PFSK-1 (cell line): ENCODE data around the gene RNASE8.

Source experiments
- POLR2AphosphoS5 ChIP-seq: IDR thresholded peaks from 2 replicates; pipeline ENCODE4 v1.6.1; 2012; ENCODE audit warnings: low read depth, mild to moderate bottlenecking, control low read depth, low read length, moderate library complexity
- SIN3A ChIP-seq: IDR thresholded peaks from 2 replicates; pipeline ENCODE4 v1.6.1; 2012; ENCODE audit warnings: mild to moderate bottlenecking, low read length, moderate library complexity, borderline replicate concordance; ENCODE audit not compliant: insufficient read depth
- TF ChIP-seq, protein P1 (sequence below), 2 experiments: IDR thresholded peaks; 2 replicates each; pipeline versions ENCODE4 v1.6.1 to v1.8.0; 2011 to 2012; ENCODE audit warnings: low read depth in 2 of 2, low read length in 2 of 2, control low read depth in 1 of 2, inconsistent platforms in 1 of 2, mild to moderate bottlenecking in 1 of 2, moderate library complexity in 1 of 2; ENCODE audit not compliant: insufficient read depth in 1 of 2

- TF ChIP-seq POLR2AphosphoS5, result no peak
- TF ChIP-seq, protein P1, sequence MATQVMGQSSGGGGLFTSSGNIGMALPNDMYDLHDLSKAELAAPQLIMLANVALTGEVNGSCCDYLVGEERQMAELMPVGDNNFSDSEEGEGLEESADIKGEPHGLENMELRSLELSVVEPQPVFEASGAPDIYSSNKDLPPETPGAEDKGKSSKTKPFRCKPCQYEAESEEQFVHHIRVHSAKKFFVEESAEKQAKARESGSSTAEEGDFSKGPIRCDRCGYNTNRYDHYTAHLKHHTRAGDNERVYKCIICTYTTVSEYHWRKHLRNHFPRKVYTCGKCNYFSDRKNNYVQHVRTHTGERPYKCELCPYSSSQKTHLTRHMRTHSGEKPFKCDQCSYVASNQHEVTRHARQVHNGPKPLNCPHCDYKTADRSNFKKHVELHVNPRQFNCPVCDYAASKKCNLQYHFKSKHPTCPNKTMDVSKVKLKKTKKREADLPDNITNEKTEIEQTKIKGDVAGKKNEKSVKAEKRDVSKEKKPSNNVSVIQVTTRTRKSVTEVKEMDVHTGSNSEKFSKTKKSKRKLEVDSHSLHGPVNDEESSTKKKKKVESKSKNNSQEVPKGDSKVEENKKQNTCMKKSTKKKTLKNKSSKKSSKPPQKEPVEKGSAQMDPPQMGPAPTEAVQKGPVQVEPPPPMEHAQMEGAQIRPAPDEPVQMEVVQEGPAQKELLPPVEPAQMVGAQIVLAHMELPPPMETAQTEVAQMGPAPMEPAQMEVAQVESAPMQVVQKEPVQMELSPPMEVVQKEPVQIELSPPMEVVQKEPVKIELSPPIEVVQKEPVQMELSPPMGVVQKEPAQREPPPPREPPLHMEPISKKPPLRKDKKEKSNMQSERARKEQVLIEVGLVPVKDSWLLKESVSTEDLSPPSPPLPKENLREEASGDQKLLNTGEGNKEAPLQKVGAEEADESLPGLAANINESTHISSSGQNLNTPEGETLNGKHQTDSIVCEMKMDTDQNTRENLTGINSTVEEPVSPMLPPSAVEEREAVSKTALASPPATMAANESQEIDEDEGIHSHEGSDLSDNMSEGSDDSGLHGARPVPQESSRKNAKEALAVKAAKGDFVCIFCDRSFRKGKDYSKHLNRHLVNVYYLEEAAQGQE (IDR thresholded peaks at IDR 0.05; ENCODE audit: insufficient read depth in 1 of 2, low read depth in 2 of 2, low read length in 2 of 2), result no peak
- TF ChIP-seq SIN3A, result no peak
Measured at GRCh38 chr14:21058903-21059302, 1.3 kb downstream of the RNASE8 start.
